Activated CD8-positive, alpha-beta memory T cell treated with anti-CD3 and anti-CD28 coated beads, Interleukin-2, amount 50 U/mL, for 48 hours (primary cell): ENCODE measurements around the gene RABEPK.
"Not testable (repeated sequence)": the region's sequence is repeated elsewhere in the genome, so short reads cannot be mapped to it uniquely, and the experiment has no call there.

Source experiments
- DNase-seq: peaks from one replicate; pipeline ENCODE4 v3.0.0-alpha.2; 2020

RABEPK gene

DNA sequence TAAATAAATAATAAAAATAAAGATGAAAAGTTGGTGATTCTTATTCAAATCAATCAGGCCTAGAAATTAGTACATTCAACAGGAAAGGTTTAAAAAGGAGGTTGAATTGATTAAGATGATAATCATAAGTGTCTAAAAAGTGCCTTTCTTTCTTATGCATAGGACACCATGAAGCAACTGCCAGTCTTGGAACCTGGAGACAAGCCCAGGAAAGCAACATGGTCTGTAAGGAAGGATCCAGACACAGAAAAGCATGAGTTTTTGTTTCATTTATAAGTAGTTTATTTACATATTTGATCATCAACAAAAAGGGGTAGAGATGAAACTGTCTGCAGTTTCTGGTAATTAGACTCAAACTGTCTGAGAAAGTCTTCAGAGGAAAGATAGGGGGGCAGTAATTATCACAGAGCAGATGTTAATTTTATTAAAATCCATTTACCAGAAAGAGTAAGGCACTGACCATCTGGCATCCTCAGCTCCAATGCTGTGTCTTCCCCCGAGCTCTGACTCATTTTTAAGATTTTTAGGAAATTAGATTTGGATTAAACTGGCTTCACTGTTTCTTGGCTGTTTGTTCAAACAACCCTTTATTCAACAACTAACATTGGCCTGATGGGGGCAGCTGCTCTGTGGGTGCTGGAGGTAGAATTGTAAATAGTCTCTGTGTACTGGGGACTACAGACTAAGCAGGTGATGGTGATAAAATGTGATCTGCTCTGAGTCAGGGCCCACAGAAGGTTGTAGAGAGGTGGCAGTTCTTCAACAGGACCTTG is 2.7 kb downstream of the RABEPK start:
- no peak for DNase-seq

DNA sequence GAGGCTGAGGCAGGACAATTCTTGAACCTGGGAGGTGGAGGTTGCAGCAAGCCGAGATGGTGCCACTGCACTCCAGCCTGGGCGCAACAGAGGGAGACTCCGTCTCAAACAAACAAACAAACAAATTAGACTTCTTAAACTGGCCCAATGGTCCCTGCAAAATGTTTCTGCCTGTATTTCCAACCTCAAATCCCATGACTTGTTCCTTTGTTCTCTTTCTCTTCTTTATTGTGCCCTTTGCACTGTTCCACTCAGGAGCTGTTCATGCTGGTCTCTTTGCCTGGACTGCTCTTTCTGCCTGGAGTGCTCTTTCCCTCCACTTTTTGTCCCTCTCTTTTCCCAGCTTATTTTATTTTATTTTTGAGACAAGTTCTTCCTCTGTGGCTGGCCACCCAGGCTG is 4.1 kb downstream of the RABEPK start:
- no peak for DNase-seq

- DNase-seq: no peak
Measured at GRCh38 chr9:125214186-125214585, 13.8 kb downstream of the RABEPK start.

DNA sequence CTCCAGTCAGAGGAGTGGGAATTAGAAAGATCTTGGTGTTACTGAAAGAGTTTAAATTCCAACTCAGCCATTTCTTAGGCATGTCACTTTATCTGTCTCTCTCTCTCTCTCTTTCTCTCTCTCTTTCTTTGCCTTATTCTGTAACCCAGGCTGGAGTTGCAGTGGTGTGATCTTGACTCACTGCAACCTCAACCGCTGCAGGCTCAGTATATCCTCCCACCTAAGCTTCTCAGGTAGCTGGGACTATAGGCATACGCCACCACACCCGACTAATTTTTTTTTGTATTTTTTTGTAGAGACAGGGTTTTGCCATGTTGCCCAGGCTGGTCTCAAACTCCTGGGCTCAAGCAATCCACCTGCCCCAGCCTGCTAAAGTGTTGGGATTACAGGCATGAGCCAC is 18.3 kb downstream of the RABEPK start:
- no peak for DNase-seq

GRCh38 chr9:125224858-125225257 is 24.5 kb downstream of the RABEPK start:
- not testable (repeated sequence) for DNase-seq

DNA sequence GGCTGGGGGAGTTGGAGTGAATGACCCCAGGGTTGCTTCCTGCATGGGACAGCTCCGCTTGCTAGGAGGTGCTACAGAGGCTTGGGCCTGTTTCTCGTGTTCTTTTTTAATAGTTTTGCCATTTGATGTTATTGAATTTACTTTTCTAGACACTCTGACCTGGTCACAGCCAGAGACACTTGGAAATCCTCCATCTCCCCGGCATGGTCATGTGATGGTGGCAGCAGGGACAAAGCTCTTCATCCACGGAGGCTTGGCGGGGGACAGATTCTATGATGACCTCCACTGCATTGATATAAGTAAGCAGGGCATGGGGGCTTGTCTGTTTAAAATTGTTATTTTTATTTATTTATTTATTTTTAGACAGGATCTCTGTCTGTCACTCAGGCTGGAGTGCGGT is 27.4 kb downstream of the RABEPK start:
- no peak for DNase-seq

GRCh38 chr9:125233678-125234077 is 33.3 kb downstream of the RABEPK start:
- no peak for DNase-seq

DNA sequence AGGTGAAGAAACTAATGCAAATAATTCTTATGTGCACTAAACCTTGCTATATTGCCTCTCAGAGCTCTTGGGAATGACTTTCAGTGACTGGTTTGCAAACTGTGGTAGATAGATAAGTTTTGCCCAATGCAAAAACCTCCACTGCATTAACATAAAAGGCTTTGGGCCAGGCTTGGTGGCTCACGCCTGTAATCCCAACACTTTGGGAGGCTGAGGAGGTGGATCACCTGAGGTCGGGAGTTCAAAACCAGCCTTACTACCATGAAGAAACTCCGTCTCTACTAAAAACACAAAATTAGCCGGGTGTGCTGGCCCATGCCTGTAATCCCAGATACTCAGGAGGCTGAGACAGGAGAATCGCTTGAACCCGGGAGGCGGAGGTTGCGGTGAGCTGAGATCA is 33.8 kb downstream of the RABEPK start:
- not testable (repeated sequence) for DNase-seq

GRCh38 chr9:125235804-125236519 is 35.6 kb downstream of the RABEPK start:
- DNase-seq: no peak

GRCh38 chr9:125236520-125237159 is 36.3 kb downstream of the RABEPK start:
- not testable (repeated sequence) for DNase-seq

DNA sequence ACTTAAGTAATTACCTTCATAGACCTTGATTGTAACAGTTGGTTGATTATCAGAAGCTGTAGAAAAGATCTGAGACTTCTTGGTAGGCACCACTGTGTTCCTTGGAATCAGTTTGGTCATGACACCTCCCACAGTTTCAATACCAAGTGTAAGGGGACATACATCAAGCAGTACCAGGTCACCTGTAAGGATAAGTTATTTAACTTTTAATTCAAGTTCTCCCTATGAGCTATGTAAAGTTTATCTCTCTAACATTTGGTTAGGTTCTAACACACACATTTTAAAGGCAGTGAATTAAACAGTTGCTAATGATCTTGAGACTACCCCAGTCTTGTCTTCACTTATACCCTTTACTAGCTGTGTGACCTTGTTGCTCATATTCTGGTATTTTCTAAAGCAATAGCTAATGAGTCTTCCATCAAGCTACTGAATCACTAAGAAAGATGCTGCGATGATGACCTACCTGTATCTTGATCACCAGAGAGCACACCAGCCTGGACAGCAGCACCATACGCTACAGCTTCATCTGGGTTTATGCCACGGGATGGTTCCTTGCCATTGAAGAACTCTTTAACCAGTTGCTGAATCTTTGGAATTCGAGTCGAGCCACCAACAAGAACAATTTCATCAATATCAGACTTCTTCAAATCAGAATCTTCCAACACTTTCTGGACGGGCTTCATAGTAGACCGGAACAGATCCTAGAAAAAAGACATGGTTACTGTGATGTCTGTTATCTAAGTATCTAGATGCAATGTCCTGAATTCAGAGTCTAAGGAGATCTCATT is 38.0 kb downstream of the RABEPK start:
- DNase-seq: no peak

DNA sequence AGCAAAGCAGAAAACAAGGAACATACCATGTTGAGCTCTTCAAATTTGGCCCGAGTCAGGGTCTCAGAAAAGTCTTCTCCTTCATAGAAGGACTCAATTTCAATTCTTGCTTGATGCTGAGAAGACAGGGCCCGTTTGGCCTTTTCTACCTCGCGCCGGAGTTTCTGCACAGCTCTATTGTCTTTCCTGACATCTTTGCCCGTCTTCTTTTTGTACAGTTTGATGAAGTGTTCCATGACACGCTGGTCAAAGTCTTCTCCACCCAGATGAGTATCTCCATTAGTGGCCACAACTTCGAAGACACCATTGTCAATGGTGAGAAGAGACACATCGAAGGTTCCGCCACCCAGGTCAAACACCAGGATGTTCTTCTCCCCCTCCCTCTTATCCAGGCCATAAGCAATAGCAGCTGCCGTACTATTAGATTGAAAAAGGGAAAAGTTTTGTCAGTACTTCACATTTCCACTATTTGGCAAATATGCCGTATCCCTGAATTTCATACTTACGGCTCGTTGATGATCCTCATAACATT is 38.6 kb downstream of the RABEPK start:
- no peak for DNase-seq

DNA sequence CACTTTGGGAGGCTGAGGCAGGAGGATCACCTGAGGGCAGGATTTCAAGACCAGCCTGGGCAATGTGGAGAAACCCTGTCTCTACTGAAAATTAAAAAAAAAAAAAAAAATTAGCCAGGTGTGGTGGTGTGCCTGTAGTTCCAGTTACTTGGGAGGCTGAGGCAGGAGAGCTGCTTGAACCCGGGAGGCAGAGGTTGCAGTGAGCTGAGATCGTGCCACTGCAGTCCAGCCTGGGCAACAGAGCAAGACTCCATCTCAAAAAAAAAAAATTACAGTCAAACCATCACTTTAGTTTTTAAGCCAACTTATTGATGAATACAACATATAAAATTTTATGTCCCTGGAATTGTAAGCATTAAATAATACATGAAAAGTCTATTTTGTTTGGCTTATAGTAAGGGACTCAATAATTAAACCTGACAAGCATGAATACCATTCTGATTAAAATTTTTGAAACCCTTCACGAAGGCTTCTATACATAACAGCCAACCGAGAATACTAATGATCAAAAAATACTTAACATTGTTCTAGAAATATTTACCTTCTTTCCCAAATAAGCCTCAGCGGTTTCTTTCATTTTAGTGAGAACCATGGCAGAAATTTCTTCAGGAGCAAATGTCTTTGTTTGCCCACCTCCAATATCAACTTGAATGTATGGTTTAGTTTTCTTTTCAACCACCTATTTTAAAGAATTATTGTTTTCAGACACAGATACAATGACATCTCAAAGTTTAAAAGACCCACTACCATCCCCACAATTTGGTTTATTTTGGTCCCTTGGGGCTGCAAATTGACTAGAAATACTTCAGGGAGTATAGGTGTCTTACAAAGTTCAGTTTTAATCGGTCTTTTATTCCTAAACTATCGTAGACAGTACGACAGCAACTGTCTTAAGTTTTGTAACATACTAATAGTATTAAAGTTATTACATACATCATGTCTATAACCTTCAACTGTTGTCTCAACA is 39.6 kb downstream of the RABEPK start:
- no peak for DNase-seq

DNA sequence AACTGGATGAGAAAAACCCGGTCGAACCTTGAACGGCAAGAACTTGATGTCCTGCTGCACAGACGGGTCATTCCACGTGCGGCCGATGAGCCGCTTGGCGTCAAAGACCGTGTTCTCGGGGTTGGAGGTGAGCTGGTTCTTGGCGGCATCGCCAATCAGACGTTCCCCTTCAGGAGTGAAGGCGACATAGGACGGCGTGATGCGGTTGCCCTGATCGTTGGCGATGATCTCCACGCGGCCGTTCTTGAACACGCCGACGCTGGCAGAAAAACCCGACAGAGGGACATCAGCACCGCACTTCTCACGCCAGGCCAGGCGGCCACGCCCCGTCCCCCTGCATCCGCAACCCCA is 40.3 kb downstream of the RABEPK start:
- peak; percentile 74 for DNase-seq

DNA sequence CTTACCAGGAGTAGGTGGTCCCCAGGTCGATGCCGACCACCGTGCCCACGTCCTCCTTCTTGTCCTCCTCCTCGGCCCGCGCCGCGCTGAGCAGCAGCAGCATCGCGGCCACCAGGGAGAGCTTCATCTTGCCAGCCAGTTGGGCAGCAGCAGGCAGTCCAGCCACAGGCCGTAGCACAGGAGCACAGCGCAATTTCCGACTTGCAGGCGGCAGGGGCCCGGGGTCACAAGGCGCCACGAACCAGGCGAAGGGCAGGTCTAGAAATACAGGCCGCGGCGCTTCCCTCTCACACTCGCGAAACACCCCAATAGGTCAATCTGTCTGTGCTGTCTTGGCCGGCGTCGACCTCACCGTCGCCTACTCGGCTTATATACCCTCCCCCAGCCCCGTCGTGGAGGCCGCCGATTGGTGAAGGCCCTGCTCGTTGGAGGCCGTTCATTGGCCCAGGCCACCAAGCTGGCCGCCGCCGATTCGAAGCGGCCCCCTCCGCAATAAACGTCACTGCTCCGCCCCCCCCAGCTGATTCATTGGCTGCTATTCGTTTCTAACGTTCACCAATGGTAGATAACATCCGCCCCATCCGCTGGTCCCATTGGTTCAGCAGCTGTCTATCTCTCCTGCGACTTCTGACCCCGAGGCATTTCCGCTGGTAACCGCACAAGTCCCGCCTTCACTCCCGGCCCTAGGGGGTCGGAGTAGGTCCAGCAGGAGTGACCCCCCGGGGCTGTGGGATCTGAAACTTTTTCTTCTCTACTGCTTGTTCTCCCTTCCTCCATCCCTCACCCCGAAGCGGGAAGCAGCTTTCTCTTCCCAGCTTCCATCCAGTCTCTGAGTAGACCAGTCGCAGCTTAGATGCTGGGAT is 40.9 kb downstream of the RABEPK start, which contains the start of gene HSPA5:
Gene HSPA5, minus strand, starts transcription at position 344 of the 863 bp plus-strand sequence. Its CDS starts 217 bp downstream, at position 127.
- peak; percentile 100 for DNase-seq

- peak; percentile 76 for DNase-seq
Measured at GRCh38 chr9:125241863-125242739, 41.8 kb downstream of the RABEPK start.

DNA sequence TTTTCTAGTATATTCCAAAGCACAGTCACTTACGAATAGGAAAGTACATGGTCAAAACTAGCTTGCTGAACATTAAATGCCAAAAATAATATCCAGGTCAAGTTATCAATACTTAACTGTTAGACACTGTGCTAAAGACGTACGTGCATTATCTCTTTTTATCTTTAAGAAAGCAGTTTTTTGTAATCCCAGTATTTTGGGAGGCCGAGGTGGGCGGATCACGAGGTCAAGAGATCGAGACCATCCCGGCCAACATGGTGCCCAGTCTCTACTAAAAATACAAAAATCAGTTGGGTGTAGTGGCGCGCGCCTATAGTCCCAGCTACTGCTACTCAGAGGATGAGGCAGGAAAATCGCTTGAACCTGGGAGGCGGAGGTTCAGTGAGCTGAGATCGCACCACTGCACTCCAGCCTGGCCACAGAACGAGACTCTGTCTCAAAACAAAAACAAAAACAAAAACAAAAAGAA is 43.5 kb downstream of the RABEPK start:
- no peak for DNase-seq

- no peak for DNase-seq
Measured at GRCh38 chr9:125246261-125246667, 45.9 kb downstream of the RABEPK start.

GRCh38 chr9:125254231-125254630 is 53.9 kb downstream of the RABEPK start:
- no peak for DNase-seq
